Measurements from ENCODE around the gene CA6.
A peak's percentile ranks its signal among the peaks of the same experiment; 100 is the strongest.

The CA6 gene

GRCh38 chr1:8974551-8974950 lies 28.9 kb downstream of the CA6 start:
- no peak overlapping the region for H3K4me3 ChIP-seq (ENCODE audit: low read length)
- no peak for TF ChIP-seq CTCF (IDR thresholded peaks at IDR 0.05; ENCODE audit: insufficient read depth, low read depth, low read length, missing control alignments)
- no peak for DNase-seq (ENCODE audit: low read depth)

GRCh38 chr1:8976338-8976737 lies 30.7 kb downstream of the CA6 start:
- no peak for DNase-seq (ENCODE audit: low read depth)
- H3K4me3 ChIP-seq (ENCODE audit: low read length): no peak overlapping the region
- no peak for TF ChIP-seq CTCF (IDR thresholded peaks at IDR 0.05; ENCODE audit: insufficient read depth, low read depth, low read length, missing control alignments)

DNA sequence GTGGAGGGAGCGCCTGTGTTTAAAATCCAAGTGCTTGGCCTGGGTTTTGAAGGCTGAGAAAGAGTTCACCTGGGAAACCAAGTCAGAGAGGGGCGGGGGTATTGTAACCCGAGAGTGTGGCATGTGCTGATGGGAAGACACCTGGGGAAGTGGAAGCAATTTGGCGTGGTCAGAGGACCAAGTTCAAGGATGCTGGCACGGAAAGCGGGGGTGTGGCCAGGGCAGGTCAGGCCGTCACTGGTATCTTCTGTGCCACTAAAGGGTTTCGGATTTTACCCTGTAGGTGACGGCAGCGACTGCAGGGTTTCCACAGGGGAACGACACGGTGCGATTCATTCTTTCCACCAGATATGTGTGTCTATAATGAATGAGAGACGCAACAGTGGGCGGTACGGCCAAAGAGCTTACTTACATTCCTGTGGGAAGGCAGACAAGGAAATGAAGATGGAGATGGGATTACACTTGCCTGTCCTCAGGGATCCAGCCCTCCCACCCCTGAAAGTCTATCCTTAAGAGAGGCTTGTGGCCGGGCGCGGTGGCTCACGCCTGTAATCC lies 31.3 kb downstream of the CA6 start:
- peak; percentile 25 for DNase-seq (ENCODE audit: low read depth)
- H3K4me3 ChIP-seq (ENCODE audit: low read length): no peak overlapping the region

DNA sequence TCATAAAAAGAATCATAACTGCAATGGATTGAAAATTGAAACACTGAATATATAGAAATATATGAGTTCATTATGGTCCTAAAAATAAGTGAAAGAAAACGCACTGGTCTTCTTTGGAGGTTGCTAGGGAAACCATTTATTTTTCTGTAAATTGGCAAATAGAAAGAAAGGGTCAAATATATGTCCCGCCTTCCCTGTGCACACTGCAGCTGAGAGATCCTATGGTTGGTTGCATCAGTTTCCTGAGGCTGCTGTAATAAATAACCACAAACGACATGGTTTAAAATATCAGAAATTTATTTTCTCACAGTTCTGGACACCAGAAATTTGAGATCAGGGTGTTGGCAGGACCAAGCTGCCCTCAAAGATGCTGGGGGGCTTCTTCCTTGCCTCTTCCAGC lies 35.0 kb downstream of the CA6 start:
- H3K4me3 ChIP-seq (ENCODE audit: low read length): no peak overlapping the region
- no peak for DNase-seq (ENCODE audit: low read depth)
- no peak for TF ChIP-seq CTCF (IDR thresholded peaks at IDR 0.05; ENCODE audit: insufficient read depth, low read depth, low read length, missing control alignments)

More for the DNA sequence above, 31.3 kb downstream of the CA6 start:
- TF ChIP-seq CTCF (IDR thresholded peaks at IDR 0.05; ENCODE audit: insufficient read depth, low read depth, low read length, missing control alignments): no peak

- no peak for DNase-seq (ENCODE audit: low read depth)
- no peak for TF ChIP-seq CTCF (IDR thresholded peaks at IDR 0.05; ENCODE audit: insufficient read depth, low read depth, low read length, missing control alignments)
- H3K4me3 ChIP-seq (ENCODE audit: low read length): no peak overlapping the region
Measured at GRCh38 chr1:8981169-8981568, 35.5 kb downstream of the CA6 start.

- H3K4me3 ChIP-seq (ENCODE audit: low read length): no peak overlapping the region
- no peak for DNase-seq (ENCODE audit: low read depth)
- no peak for TF ChIP-seq CTCF (IDR thresholded peaks at IDR 0.05; ENCODE audit: insufficient read depth, low read depth, low read length, missing control alignments)
Measured at GRCh38 chr1:8984203-8984602, 38.5 kb downstream of the CA6 start.

- no peak for DNase-seq (ENCODE audit: low read depth)
- no peak for TF ChIP-seq CTCF (IDR thresholded peaks at IDR 0.05; ENCODE audit: insufficient read depth, low read depth, low read length, missing control alignments)
- no peak overlapping the region for H3K4me3 ChIP-seq (ENCODE audit: low read length)
Measured at GRCh38 chr1:8984990-8985389, 39.3 kb downstream of the CA6 start.
